Lower leg skin (tissue), 3 donors: ENCODE data around the gene RAB5B.

Experiments used
- CTCF ChIP-seq, 3 donors: fragments of 450-650 bp; IDR thresholded peaks; one replicate each; pipeline ENCODE4 v1.5.1; 2016; ENCODE audit warnings: antibody characterized with exemption in 3 of 3, mild to moderate bottlenecking in 3 of 3, moderate library complexity in 2 of 3
- POLR2A ChIP-seq, 2 donors: fragments of 450-650 bp; IDR thresholded peaks; one replicate each; pipeline ENCODE4 v1.6.1; 2016 to 2017; ENCODE audit warnings: antibody characterized with exemption in 2 of 2, mild to moderate bottlenecking in 1 of 2, moderate library complexity in 1 of 2

GRCh38 chr12:55927588-55928502 lies 46.0 kb upstream of the RAB5B start, which contains the start of gene PYM1:
- TF ChIP-seq POLR2A (IDR thresholded peaks at IDR 0.05): no peak
- TF ChIP-seq CTCF (IDR thresholded peaks at IDR 0.05): no peak
